ENCODE measurements around the gene ATAD2B. TPM values are rescaled to one million over a fixed set of nuclear protein-coding genes. Genes with fewer than 3 reads are reported as not detected.

ATAD2B gene
- total RNA-seq, 1 donor from 2014 or later = 24.0 TPM

GRCh38 chr2:23713351-23713750 is 213.6 kb downstream of the ATAD2B start:
- DNase-seq (no peak), ATAC-seq (no peak)
- no peak for TF ChIP-seq CTCF (IDR thresholded peaks at IDR 0.05)
- intact Hi-C loops (cut with DNase I) = no loop called here
- Histone ChIP-seq H3K36me3 (no peaks in the 10 kb centered on the region), H3K27ac (no peak overlapping the region), H3K9me3 (no peaks in the 10 kb centered on the region), H3K27me3 (no peaks in the 10 kb centered on the region), H3K4me1 (no peaks in the 10 kb centered on the region), H3K4me3 (no peak overlapping the region)

GRCh38 chr2:23712756-23713151 is 214.2 kb downstream of the ATAD2B start:
- H3K4me1 ChIP-seq = no peaks in the 10 kb centered on the region
- ATAC-seq = peak; percentile 22
- no peaks in the 10 kb centered on the region for H3K9me3 ChIP-seq
- no peak overlapping the region for H3K4me3 ChIP-seq
- H3K27me3 ChIP-seq = no peaks in the 10 kb centered on the region
- no peak for DNase-seq
- TF ChIP-seq CTCF (IDR thresholded peaks at IDR 0.05) = no peak
- intact Hi-C loops (cut with DNase I) = no loop called here
- no peak overlapping the region for H3K27ac ChIP-seq
- peaks cover 6% of the 10 kb centered on the region for H3K36me3 ChIP-seq

- no peak for TF ChIP-seq CTCF (IDR thresholded peaks at IDR 0.05)
- intact Hi-C loops (cut with DNase I) = no loop called here
- H3K27ac ChIP-seq = no peak overlapping the region
- ATAC-seq (no peak), DNase-seq (no peak)
- peaks cover 7% of the 10 kb centered on the region for H3K36me3 ChIP-seq
- H3K4me1 ChIP-seq = no peaks in the 10 kb centered on the region
- no peaks in the 10 kb centered on the region for H3K9me3 ChIP-seq
- no peaks in the 10 kb centered on the region for H3K27me3 ChIP-seq
- no peak overlapping the region for H3K4me3 ChIP-seq
These were observed 214.8 kb downstream of the ATAD2B start for GRCh38 chr2:23711979-23712755.

- no peak for ATAC-seq
- TF ChIP-seq CTCF (IDR thresholded peaks at IDR 0.05) = no peak
- Histone ChIP-seq H3K4me3 (no peak overlapping the region), H3K27me3 (no peaks in the 10 kb centered on the region), H3K36me3 (peaks cover 18% of the 10 kb centered on the region), H3K9me3 (no peaks in the 10 kb centered on the region), H3K27ac (no peak overlapping the region), H3K4me1 (no peaks in the 10 kb centered on the region)
- intact Hi-C loops (cut with DNase I) = no loop called here
- DNase-seq = no peak
These were observed 217.6 kb downstream of the ATAD2B start for GRCh38 chr2:23709311-23709710.

- DNase-seq = no peak
- no peak for TF ChIP-seq CTCF (IDR thresholded peaks at IDR 0.05)
- intact Hi-C loops (cut with DNase I) = no loop called here
- H3K4me3 ChIP-seq = no peak overlapping the region
- no peak for ATAC-seq
- no peaks in the 10 kb centered on the region for H3K4me1 ChIP-seq
- H3K9me3 ChIP-seq = no peaks in the 10 kb centered on the region
- no peaks in the 10 kb centered on the region for H3K27me3 ChIP-seq
- H3K36me3 ChIP-seq = peaks cover 18% of the 10 kb centered on the region
- H3K27ac ChIP-seq = no peak overlapping the region
These were observed 218.2 kb downstream of the ATAD2B start for GRCh38 chr2:23708771-23709170.
